ENCODE data around the gene HIVEP1. TPM values are rescaled to one million over a fixed set of nuclear protein-coding genes. Genes with fewer than 3 reads are reported as not detected.

The HIVEP1 gene
- polyA plus RNA-seq, 3 donors = 1.7 to 8.7 (median 2.7) TPM

DNA sequence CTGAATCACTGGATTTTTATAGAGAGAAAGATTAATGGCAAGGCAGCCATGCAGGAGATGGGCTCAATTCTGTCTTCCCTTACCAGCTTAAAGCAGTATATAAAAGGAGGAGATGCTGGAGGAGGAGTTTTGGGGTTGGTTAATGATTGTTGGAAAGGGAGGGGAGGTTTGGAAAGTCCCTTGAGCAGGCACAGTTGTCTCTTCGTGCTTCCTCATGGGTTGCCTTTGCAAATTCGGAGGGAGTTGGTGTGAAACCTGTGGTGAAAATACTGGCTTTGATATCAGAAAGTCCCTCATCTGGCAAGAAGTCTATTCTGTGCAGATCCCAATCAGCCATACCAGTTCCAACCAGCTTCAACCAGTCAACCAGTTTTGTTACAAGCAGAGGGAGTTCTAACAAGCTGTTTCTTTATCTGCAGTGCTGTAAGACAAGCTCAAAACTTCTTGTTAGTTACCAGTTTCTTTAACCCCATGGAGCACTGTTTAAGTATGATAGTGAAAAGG lies 107.0 kb downstream of the HIVEP1 start:
- Mint-ChIP-seq H3K36me3 (peaks cover 26 to 29% of the 10 kb centered on the region in 2 donors), H3K9me3 (peaks cover 0 to 13% (median 3%) of the 10 kb centered on the region in 7 donors), H3K27ac (peak overlapping the region in 2 of 7 donors; percentile 25 to 43), H3K4me1 (peaks cover 19% of the 10 kb centered on the region), H3K27me3 (ENCODE audit: low read depth in 3 of 3) (no peaks in the 10 kb centered on the region), H3K4me3 (no peak overlapping the region)
- no peaks in the 10 kb centered on the region for H3K79me2 ChIP-seq (ENCODE audit: insufficient read depth, low read length)
- no peaks in the 10 kb centered on the region for H4K20me1 ChIP-seq (ENCODE audit: insufficient read depth, low read length)
- H3K27ac ChIP-seq (ENCODE audit: low read depth in 1 of 2, low read length in 2 of 2) = no peak overlapping the region
- intact Hi-C loops (cut with micrococcal nuclease) = no loop called here
- H3K27me3 ChIP-seq (ENCODE audit: control insufficient read depth in 2 of 2, insufficient read depth in 2 of 2, low read length in 2 of 2) = no peaks in the 10 kb centered on the region
- H3K4me1 ChIP-seq (ENCODE audit: control insufficient read depth in 1 of 2, insufficient read depth in 2 of 2, low read length in 2 of 2) = peaks cover 1 to 8% of the 10 kb centered on the region in 2 donors
- no peak for TF ChIP-seq CTCF (IDR thresholded peaks at IDR 0.05)
- no peaks in the 10 kb centered on the region for H3K9me3 ChIP-seq (replicated peaks in 1 of 2; ENCODE audit: control insufficient read depth in 1 of 2, insufficient read depth in 1 of 2, low read length in 2 of 2)
- peaks cover 9 to 21% of the 10 kb centered on the region in 2 donors for H3K36me3 ChIP-seq (replicated peaks in 1 of 2; ENCODE audit: control insufficient read depth in 1 of 2, insufficient read depth in 2 of 2, low read length in 2 of 2)
- peak in 1 of 3 donors; percentile 10 for DNase-seq
- no peak overlapping the region for H2AFZ ChIP-seq (ENCODE audit: insufficient read depth, low read depth, low read length, poor library complexity, severe bottlenecking)
- H3K9ac ChIP-seq (ENCODE audit: insufficient read depth, low read length, poor library complexity, severe bottlenecking) = no peak overlapping the region
- no peak overlapping the region for H3K4me3 ChIP-seq (replicated peaks in 1 of 3; ENCODE audit: low read depth in 2 of 3, low read length in 3 of 3)
- WGBS (ENCODE audit: insufficient coverage) = 40% methylated on average over 1 of the region's 2 CpGs
- H3K4me2 ChIP-seq (replicated peaks; ENCODE audit: extremely low read depth, low read length, poor library complexity, severe bottlenecking) = no peak overlapping the region

- H4K20me1 ChIP-seq (ENCODE audit: insufficient read depth, low read length) = peaks cover 5% of the 10 kb centered on the region
- intact Hi-C loops (cut with micrococcal nuclease) = no loop called here
- Mint-ChIP-seq H3K4me1 (peaks cover 12% of the 10 kb centered on the region), H3K9me3 (peaks cover 0 to 8% (median 0%) of the 10 kb centered on the region in 7 donors), H3K36me3 (peaks cover 20 to 25% of the 10 kb centered on the region in 2 donors), H3K27ac (no peak overlapping the region), H3K4me3 (no peak overlapping the region), H3K27me3 (ENCODE audit: low read depth in 3 of 3) (no peaks in the 10 kb centered on the region)
- no peak overlapping the region for H3K9ac ChIP-seq (ENCODE audit: insufficient read depth, low read length, poor library complexity, severe bottlenecking)
- no peak for TF ChIP-seq CTCF (IDR thresholded peaks at IDR 0.05)
- DNase-seq = no peak
- H3K27ac ChIP-seq (ENCODE audit: low read depth in 1 of 2, low read length in 2 of 2) = no peak overlapping the region
- H3K4me1 ChIP-seq (ENCODE audit: control insufficient read depth in 1 of 2, insufficient read depth in 2 of 2, low read length in 2 of 2) = peaks cover 5 to 9% of the 10 kb centered on the region in 2 donors
- H3K4me3 ChIP-seq (replicated peaks in 1 of 3; ENCODE audit: low read depth in 2 of 3, low read length in 3 of 3) = no peak overlapping the region
- H3K79me2 ChIP-seq (ENCODE audit: insufficient read depth, low read length) = no peaks in the 10 kb centered on the region
- no peaks in the 10 kb centered on the region for H3K27me3 ChIP-seq (ENCODE audit: control insufficient read depth in 2 of 2, insufficient read depth in 2 of 2, low read length in 2 of 2)
- 83% methylated on average over 1 of the region's 4 CpGs for WGBS (ENCODE audit: insufficient coverage)
- no peak overlapping the region for H2AFZ ChIP-seq (ENCODE audit: insufficient read depth, low read depth, low read length, poor library complexity, severe bottlenecking)
- no peak overlapping the region for H3K4me2 ChIP-seq (replicated peaks; ENCODE audit: extremely low read depth, low read length, poor library complexity, severe bottlenecking)
- peaks cover 6 to 15% of the 10 kb centered on the region in 2 donors for H3K36me3 ChIP-seq (replicated peaks in 1 of 2; ENCODE audit: control insufficient read depth in 1 of 2, insufficient read depth in 2 of 2, low read length in 2 of 2)
- H3K9me3 ChIP-seq (replicated peaks in 1 of 2; ENCODE audit: control insufficient read depth in 1 of 2, insufficient read depth in 1 of 2, low read length in 2 of 2) = no peaks in the 10 kb centered on the region
Observed at GRCh38 chr6:12125396-12125795, 113.3 kb downstream of the HIVEP1 start.
